Umbilical cord (tissue), 1 donor: Measurements from ENCODE around the gene SHPK. TPM values are rescaled to one million over a fixed set of nuclear protein-coding genes. Genes with fewer than 3 reads are reported as not detected.

Experiments used
- total RNA-seq: library from RNA; depleted of rRNA; stranded (reverse); fragments of >200 nt; gene quantifications from one replicate; pipeline ENCODE4 v1.2.3, GENCODE V29; 2014; ENCODE audit warnings: low replicate concordance; ENCODE audit not compliant: insufficient read depth

SHPK gene
- total RNA-seq, 1 donor from 2014 or later = 9.4 TPM

Other genes with a start within 250 kb of the SHPK start
- gene OR3A2, start 249.9 kb downstream of the SHPK start, total RNA-seq = not detected
- not detected for gene OR1E1, start 237.8 kb downstream of the SHPK start, total RNA-seq
- gene OR3A3, start 224.9 kb downstream of the SHPK start, total RNA-seq = 5.3 TPM
- 1.2 TPM for gene OR1E2, start 202.4 kb downstream of the SHPK start, total RNA-seq
- 1.2 TPM for gene SPATA22, start 164.4 kb downstream of the SHPK start, total RNA-seq
- gene ASPA, start 160.3 kb downstream of the SHPK start, total RNA-seq = 6.3 TPM
- gene TRPV3, start 78.4 kb downstream of the SHPK start, total RNA-seq = 8.9 TPM
- 25.5 TPM for gene TRPV1, start 26.8 kb downstream of the SHPK start, total RNA-seq
- gene CTNS, start 510 bp upstream of the SHPK start, total RNA-seq = 12.0 TPM
- 59.0 TPM for gene TAX1BP3, start 32.3 kb upstream of the SHPK start, total RNA-seq
- 15.6 TPM for gene EMC6, start 32.6 kb upstream of the SHPK start, total RNA-seq
- 0.24 TPM for gene P2RX5, start 59.9 kb upstream of the SHPK start, total RNA-seq
- gene HASPIN, start 87.7 kb upstream of the SHPK start, total RNA-seq = 0.48 TPM
- 0.48 TPM for gene ITGAE, start 164.9 kb upstream of the SHPK start, total RNA-seq
- 20.7 TPM for gene NCBP3, start 210.0 kb upstream of the SHPK start, total RNA-seq